Stimulated activated CD4-positive, alpha-beta T cell treated with anti-CD3 and anti-CD28 coated beads, Interleukin-4, amount 100 ng/mL, for 1 hour (primary cell): Measurements from ENCODE around the gene SMIM12.
"Not testable (repeated sequence)": the region's sequence is repeated elsewhere in the genome, so short reads cannot be mapped to it uniquely, and the experiment has no call there.

Experiments used
- DNase-seq: peaks from one replicate; pipeline ENCODE4 v3.0.0-alpha.2; 2020

SMIM12 gene

DNA sequence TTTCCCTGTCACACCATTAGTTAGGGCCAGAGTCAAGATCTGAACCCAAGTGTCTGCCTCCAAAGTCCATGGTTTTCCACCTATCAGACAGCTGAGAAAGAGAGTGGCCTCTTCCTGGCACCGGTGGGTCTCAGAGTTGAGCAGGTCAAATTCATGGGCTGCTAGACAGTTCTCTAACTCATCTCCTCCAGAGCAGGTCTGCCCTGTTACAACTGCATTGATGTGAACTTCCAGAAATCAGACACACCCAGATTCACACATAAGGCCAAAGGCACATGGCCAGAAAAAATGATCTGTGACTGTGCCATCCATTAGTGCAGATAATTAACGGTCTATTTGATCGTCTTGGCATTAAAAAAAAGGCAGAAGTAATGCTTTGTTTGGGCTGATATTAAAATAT is 17.5 kb downstream of the SMIM12 start:
- DNase-seq, result no peak

DNA sequence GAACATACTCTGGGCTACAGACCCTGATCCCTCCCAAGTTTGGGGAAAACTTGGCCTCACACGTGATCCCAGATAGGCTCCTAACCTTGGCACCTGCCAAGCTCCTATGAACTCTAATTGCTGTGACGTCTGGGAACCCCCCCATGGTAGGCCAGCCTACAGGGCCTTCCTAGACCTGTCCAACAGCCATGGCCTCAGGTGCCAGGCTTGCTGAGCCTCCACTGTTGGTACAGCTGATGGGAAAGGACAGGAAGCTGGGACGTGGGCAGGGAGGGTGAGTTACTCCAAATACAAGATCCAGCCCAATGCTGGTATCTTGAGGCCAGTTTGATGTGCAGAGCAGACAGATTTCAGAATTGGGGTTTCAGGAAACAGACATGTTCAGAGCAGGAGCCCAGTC is 19.1 kb downstream of the SMIM12 start:
- no peak for DNase-seq

DNA sequence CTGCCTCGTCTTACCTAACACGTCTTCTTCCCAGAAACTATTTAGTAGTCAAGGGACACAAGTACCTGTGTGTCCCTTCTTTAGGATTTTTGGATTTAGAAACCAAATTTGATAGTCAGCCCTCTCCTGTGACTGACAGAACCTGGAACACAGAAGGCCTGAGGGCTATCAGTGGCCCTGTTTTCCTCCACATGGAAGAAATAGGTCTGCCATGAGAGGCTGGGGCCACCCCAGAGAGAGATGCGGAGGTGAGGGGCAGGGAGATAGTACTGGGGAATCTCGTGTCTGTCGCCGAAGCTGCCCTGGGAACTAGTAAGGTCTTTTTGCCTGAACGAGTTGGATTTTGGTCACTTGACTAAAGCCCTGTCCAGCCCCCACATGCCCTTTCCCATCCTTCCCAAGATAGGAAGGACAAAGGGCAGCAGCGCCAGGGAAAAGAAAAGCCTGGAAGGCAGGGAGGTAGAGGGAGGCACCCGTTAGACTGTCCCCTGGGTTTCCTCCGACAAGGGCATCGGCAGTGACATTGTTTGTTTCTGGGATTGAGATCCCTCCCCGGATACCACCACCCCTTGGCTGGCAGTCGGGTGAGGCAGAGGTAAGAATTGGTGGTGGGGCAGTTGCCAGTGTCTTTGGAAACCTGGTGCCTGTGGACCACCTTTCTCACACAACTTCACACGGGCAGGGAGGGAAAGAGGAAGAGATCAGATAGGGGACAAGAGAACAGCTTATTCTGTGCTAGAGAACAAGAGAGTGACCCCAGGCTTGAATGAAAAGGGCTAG is 19.8 kb downstream of the SMIM12 start:
- no peak for DNase-seq

DNA sequence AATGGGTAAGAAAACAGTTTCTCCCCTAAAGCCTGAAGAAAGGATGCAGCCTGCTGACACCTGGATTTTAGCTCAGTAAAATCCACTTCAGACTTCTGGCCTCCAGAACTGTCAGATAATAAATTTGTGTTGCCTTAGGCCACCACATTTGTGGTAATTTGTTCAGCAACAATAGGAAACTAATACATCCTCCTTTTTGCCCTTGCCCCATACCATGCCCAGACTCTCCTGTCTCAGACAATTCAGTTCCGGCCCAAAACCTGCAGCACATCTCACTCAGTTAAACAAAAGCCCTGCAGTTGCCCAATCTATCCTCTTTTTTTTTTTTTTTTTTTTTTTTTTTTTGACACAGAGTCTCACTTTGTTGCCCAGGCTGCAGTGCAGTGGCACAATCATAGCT is 25.8 kb downstream of the SMIM12 start:
- DNase-seq, result no peak

DNA sequence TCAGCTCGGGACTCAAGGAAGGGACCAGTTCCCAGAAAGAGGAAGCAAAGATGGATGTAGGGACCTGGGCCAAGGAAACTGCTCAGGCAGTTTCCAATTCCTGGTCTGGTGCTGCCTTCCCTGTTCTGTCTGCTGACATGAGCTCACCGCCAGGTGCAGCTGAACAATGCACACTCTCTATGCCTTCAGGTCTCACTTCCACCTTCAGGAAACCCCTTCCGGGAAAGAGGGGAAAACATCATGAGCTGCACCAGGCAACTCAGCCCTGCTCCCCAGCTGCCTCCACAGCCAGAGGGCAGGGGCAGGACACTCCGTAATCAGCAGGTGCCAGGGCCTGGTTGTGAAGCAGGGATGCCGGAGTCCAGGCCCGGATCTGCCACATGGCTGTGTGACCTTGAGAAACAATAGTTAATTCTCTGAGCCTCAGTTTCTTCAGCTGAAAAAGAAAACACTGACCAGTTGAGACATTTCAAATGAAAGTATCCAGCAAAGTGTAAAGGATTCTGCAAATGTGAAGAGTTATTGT is 27.8 kb downstream of the SMIM12 start:
- no peak for DNase-seq

DNA sequence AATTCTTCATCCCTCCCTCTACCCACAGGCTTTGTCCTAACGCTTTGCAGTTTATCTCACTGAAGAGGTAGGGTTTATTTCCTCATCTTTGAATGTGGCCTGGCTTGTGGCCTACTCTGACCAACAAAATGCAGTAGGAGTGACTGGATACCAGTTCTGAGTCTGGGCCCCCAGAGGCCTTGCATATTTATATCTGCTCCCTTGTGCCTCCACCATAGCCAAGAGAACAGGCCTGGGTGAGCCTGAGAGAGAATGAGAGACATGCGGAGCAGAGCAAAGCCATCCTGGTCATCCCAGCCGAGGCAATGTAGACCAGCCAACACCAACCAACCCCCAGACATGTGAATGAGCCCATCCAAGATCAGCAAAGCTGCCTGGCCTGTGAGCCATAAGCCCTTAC is 30.3 kb downstream of the SMIM12 start:
- DNase-seq, result no peak

DNA sequence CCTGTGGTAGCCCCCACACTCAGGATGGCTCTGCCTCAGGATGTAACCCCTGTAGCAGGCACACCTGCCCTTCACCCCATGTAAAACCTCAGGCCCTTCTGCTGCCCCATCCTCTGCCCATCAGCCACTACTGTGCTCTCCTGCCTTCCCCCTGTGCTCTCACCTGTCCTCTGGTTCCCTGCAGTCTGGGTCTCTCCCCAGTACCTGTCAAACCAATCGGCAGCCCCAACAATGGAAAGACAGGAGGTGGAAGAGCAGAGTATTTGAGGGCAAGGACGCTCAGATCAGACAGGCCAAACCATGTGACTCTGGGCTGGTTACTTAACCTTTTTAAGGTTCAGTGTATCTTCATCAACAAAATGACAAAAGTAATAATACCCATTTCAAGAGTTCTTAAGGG is 30.9 kb downstream of the SMIM12 start:
- no peak for DNase-seq

DNA sequence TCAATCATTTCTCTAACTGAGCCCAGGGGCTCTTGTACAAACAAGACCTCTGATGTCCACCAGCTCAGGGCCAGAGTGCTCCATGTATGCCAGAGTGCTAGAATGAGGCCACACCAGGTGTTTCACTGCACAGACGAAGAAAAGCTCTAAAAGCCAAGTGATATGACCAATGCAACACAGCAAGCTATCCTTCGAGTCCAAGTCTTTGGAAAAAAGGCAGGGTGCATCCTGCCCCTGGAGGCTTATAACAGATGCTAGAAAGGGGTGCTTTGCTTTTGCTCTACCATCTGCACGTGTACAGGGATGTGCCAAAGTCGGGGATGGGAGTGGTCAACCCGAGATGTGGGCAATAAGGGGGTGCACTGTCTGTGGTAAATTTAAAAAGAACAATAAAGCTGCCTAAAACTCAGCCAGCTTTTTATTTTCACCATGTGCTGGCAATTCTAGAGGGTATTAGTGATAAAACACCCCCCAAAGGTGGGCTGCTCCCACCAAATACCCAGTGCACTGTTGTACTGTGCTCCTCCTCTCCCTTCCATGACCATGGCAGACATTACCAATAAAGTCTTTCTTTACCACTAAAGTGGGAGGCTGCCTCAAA is 32.1 kb downstream of the SMIM12 start:
- no peak for DNase-seq

DNA sequence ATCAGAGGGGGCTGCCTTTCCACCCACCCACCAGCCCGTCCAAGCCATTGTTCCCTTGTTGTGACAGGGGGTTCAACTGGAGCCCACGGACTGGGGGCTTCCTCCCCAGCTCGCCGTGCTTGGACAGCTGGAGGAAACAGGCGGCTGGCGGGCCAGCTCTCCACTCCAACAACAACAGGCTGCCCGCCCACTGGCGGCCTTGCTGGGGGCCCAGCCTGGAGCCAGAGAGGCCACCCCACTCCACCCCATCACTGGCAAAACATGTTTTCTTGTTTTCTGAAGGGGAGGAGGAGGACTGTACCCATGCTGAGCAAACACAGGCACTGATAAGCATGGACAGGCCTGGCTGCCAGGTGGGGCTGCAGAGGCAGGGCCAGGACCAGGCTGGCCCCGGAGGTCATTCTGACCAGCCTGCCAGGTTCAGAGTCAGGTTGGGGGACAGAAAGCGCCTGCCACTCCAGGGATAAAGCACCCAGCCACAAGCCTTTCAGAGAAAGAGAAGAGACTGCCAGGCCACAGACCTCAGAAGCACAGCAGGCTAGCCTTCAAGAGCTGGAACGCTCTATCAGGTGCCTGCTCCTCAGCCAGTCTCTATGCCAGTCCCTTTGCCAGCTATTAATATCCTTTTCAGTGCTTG is 34.0 kb downstream of the SMIM12 start:
- no peak for DNase-seq

DNA sequence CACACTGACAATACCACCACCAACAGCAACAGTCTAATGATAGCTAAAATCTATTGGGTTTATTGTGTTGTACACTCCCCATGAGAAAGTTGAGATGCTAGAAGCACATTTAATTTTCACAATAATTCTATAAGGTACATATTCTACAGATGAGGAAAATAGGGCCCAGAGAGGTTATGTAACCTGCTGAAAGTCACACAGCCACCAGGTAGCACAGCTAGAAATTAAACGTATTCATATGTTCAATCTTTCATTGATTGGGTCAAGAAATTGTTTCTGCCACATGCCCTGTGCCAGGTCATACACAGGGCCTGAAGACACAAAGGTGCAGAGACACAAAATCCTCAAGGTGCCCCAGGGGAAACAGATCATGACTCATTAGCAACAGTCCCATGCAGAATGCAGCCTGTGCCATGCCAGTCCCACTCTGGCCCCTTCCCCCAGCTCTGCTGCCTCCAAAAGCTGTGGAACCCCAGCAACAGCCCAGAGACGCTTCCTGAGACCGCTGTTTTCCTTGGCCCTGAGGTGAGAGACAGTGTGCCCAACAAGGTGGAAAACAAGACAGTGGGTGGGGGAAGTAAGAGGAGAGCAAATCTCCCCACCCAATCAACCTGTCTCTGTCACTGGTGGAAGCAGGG is 34.6 kb downstream of the SMIM12 start:
- DNase-seq, result no peak

DNA sequence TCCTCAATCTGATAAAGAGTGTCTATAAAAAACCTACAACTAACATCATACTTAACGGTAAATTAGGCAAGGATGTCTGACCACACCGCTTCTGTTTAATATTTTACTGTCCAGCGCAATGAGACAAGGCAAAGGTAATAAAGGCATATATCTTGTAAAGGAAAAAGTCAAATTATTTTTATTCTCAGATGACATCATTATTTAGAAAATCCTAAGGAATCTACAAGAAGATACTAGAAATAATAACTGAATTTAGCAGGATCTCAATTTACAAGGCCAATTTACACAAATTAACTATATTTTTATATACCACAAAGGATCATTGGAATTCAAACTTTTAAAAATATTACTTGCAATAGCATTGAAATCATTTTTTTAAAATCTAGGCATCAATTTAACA is 37.3 kb downstream of the SMIM12 start:
- no peak for DNase-seq

DNA sequence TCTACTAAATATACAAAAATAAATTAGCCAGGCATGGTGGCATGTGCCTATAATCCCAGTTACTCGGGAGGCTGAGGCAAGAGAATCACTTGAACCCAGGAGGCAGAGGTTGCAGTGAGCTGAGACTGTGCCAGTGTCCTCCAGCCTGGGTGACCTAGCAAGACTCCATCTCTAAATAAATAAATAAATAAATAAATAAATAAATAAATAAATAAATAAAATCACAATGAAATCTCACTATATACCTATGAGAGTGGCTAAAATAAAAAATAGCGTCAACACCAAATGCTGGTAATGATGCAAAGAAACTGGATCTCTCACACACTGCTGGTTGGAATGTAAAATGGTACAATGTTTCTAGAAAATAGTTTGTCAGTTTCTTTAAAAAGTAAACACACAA is 40.7 kb downstream of the SMIM12 start:
- not testable (repeated sequence) for DNase-seq

DNA sequence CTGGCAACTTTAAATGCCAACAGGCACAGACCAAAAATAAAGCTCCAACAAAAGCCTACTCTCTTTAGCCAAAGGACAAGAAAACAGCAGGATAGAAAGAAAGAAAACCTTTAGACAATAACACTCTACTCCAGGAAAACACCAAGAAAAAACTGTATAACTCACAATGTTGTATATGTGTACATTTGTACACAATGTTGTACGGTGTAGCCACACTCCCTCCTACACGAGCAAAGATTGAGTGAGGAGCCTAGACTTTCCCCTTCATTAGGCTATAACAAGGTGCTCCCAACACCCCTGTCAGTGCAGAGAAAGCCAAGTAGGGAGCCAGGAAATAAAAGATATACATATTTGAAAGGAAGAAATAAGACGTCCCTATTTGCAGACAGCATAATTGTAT is 42.8 kb downstream of the SMIM12 start:
- no peak for DNase-seq

DNA sequence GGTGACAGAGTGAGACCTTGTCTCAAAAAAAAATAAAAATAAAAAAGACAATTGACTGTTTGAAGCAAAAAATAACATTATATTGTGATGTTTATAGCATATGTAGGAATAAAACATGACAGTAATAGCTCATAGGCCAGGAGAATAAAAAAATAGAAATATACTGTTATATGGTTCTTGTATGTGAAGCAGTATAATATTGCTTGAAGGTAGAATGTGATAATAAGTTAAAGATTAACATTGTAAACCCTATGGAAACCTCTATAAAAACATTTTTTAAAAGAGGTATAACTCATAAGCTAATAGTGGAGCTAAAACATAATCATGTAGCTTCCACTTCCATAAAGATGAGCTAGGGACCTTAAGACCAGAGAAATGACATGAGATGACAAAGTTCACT is 43.2 kb downstream of the SMIM12 start:
- DNase-seq, result no peak

DNA sequence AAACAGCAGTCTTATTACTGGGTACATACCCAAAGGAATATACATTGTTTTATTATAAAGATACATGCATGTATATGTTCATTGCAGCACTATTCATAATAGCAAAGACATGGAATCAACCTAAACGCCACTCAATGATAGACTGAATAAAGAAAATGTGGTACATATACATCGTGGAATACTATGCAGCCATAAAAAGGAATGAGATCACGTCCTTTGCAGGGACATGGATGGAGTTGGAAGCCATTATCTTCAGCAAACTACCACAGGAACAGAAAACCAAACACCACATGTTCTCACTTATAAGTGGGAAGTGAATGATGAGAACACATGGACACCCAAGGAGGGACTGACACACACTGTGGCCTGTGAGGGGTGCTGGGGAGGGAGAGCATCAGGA is 48.8 kb downstream of the SMIM12 start:
- not testable (repeated sequence) for DNase-seq

DNA sequence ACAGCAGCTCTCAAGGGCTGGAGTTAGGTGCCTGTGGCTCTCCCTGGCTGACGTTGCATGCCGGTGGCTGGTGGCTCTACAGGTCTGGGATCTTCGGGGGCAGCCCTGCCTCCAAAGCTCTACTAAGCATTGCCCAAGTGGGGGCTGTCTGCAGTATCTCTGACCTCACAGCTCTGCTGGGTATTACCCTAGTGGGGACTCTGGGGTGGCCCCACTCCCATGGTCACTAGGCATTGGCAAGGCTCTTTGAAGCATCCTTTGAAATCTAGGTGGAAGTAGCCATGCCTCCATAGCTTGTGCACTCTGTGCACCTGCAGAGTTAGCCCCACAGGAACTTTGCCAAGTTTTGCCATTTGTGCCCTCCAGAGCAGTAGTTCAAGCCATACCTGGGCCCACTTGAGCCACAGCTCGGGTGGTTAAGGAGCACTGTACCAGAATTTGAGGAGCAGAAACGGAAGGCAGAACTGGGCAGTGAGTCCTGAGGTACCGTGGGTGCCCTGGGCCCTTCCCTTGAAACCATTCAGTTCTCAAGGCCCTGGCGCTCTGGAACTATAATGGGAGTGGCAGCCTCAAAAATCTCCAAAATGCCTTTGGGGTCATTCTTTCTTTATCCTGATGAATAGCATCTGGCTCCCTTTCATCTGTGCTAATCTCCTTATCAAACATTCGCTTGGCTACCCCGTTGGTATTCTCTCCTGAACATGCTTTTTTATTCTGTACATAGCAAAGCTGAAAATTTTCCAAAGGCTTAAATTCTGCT is 51.3 kb downstream of the SMIM12 start:
- DNase-seq, result no peak

DNA sequence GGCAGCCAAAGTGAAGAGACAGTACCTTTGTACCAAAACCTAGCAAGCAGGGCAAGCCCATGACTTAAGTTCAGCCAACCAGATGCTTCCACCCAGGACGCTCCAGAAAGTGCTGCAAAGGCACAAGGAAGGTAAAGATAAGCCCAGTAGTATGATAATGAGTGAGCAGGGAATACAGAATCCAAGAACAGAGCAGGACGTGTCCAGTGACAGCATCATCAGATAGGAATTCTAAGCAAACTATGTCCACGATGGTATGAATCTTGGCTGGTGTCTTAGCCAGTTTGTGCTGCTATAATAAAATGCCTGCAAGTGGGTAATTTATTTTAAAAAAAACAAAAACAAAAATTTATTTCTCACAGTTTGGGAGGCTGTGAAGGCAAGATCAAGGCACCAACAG is 53.2 kb downstream of the SMIM12 start:
- no peak for DNase-seq

DNA sequence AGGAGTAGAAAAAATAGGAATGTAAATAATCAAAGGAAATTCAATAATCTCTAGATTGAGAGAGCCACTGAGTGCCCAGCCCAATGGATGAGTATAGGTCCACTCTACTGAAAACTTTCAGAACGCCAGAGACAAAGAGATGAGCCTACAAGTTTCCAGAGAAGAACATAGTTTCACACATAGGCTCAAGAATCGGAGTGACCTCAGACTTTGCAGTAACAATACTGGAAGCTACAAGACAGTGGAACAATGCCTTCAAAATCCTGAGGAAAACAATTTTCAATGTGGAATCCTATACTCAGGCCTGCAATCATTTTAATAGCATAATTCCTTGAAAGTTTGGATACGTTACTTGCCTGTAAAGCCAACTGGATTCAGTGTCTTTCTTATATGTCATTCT is 55.8 kb downstream of the SMIM12 start:
- no peak for DNase-seq
